HG03103 (cell line): ENCODE measurements around the gene PPIP5K2.

Source experiments
- ATAC-seq: cut with Tn5 transposase; IDR thresholded peaks from one replicate; pipeline ENCODE4 v1.9.1; 2021; ENCODE audit warnings: low read depth; ENCODE audit not compliant: unreplicated experiment

PPIP5K2 gene

GRCh38 chr5:103235891-103236290 is 115.8 kb downstream of the PPIP5K2 start:
- ATAC-seq, result no peak

GRCh38 chr5:103237778-103238177 is 117.7 kb downstream of the PPIP5K2 start:
- ATAC-seq, result no peak

- no peak for ATAC-seq
Observed at GRCh38 chr5:103243665-103244064, 123.6 kb downstream of the PPIP5K2 start.

GRCh38 chr5:103244398-103244797 is 124.3 kb downstream of the PPIP5K2 start:
- no peak for ATAC-seq

GRCh38 chr5:103245761-103246160 is 125.7 kb downstream of the PPIP5K2 start:
- no peak for ATAC-seq

- ATAC-seq, result no peak
Observed at GRCh38 chr5:103247118-103247517, 127.0 kb downstream of the PPIP5K2 start.

- ATAC-seq, result no peak
Observed at GRCh38 chr5:103249068-103249467, 129.0 kb downstream of the PPIP5K2 start.

GRCh38 chr5:103254921-103255320 is 134.8 kb downstream of the PPIP5K2 start:
- ATAC-seq, result no peak

GRCh38 chr5:103255691-103256090 is 135.6 kb downstream of the PPIP5K2 start:
- no peak for ATAC-seq

GRCh38 chr5:103256178-103256577 is 136.1 kb downstream of the PPIP5K2 start:
- no peak for ATAC-seq

- ATAC-seq, result peak; percentile 83
Observed at GRCh38 chr5:103258368-103258956, 138.4 kb downstream of the PPIP5K2 start, which contains the start of gene MACIR. MACIR (plus strand) TSS chr5:103258763; CDS start chr5:103275920, 17,157 bp downstream.

GRCh38 chr5:103258957-103259704 is 139.0 kb downstream of the PPIP5K2 start:
- peak; percentile 22 for ATAC-seq

GRCh38 chr5:103259705-103260355 is 139.7 kb downstream of the PPIP5K2 start:
- no peak for ATAC-seq

- peak; percentile 29 for ATAC-seq
Observed at GRCh38 chr5:103260951-103261350, 140.8 kb downstream of the PPIP5K2 start.
